A673 (cell line): ENCODE data around the gene PTPN5. TPM values are rescaled to one million over a fixed set of nuclear protein-coding genes. Genes with fewer than 3 reads are reported as not detected.

Experiments
- BruUV-seq: library from RNA; stranded (reverse); fragments of 400-500 nt; replicated peaks from 2 replicates; lab custom pipeline; 2021; lab: Mats Ljungman, UMichigan
- CTCF ChIA-PET: fragments of 300-600 bp; sonication (Branson Sonifier 250); formaldehyde crosslinking; loops from one replicate; lab custom pipeline; 2022; ENCODE audit warnings: antibody characterized with exemption; lab: Charles Lee
- POLR2A ChIA-PET: fragments of 300-600 bp; sonication (Branson Sonifier 250); formaldehyde crosslinking; loops from one replicate; lab custom pipeline; 2022; ENCODE audit warnings: antibody characterized with exemption; ENCODE audit not compliant: low non-redundant PET; lab: Charles Lee
- DNase-seq: peaks from one replicate; pipeline ENCODE4 v3.0.0-alpha.2; 2015; ENCODE audit warnings: low spot score
- H3K27ac ChIP-seq: fragments of 200-600 bp; sonication (generic); 2 replicates; pipeline ENCODE4 v1.5.1; 2016; ENCODE audit warnings: mixed run types, low read depth, mild to moderate bottlenecking, mixed read lengths, antibody characterized with exemption, low read length; ENCODE audit not compliant: poor library complexity, severe bottlenecking
- H3K27me3 ChIP-seq: fragments of 200-600 bp; sonication (generic); replicated peaks from 2 replicates; pipeline ENCODE4 v1.6.1; 2017; ENCODE audit warnings: mixed run types, low read depth, mild to moderate bottlenecking, mixed read lengths, antibody characterized with exemption, low read length; ENCODE audit not compliant: insufficient read depth, poor library complexity
- H3K36me3 ChIP-seq: fragments of 200-600 bp; sonication (generic); 2 replicates; pipeline ENCODE4 v1.6.1; 2016; ENCODE audit warnings: mixed run types, mild to moderate bottlenecking, mixed read lengths, antibody characterized with exemption, low read length; ENCODE audit not compliant: insufficient read depth, poor library complexity, severe bottlenecking
- H3K4me1 ChIP-seq: fragments of 200-600 bp; sonication (generic); 2 replicates; pipeline ENCODE4 v1.6.1; 2017; ENCODE audit warnings: mixed run types, mild to moderate bottlenecking, mixed read lengths, antibody characterized with exemption, low read length; ENCODE audit not compliant: insufficient read depth, poor library complexity, severe bottlenecking
- H3K4me3 ChIP-seq: fragments of 200-600 bp; sonication (generic); 2 replicates; pipeline ENCODE4 v1.5.1; 2016; ENCODE audit warnings: low read depth, mixed run types, mild to moderate bottlenecking, mixed read lengths, low read length; ENCODE audit not compliant: poor library complexity, severe bottlenecking
- H3K9me3 ChIP-seq: fragments of 200-600 bp; sonication (generic); 2 replicates; pipeline ENCODE4 v1.6.1; 2016; ENCODE audit warnings: mixed run types, low read depth, mild to moderate bottlenecking, mixed read lengths, antibody characterized with exemption, low read length; ENCODE audit not compliant: poor library complexity, severe bottlenecking
- CTCF ChIP-seq: fragments of 300-800, 200-600 bp; sonication (generic); conservative IDR thresholded peaks from 2 replicates; pipeline ENCODE4 v1.5.1; 2017; ENCODE audit warnings: low read depth, mild to moderate bottlenecking, antibody characterized with exemption, low read length, moderate library complexity, mixed read lengths
- EZH2 ChIP-seq: fragments of 200-600 bp; sonication (generic); IDR thresholded peaks from 2 replicates; pipeline ENCODE4 v1.6.1; 2017; ENCODE audit warnings: borderline replicate concordance, low read depth, mild to moderate bottlenecking, mixed read lengths, antibody characterized with exemption, low read length; ENCODE audit not compliant: poor library complexity, severe bottlenecking
- intact Hi-C: fragments of 100-400 bp; cut with micrococcal nuclease; formaldehyde crosslinking; loops from one replicate; pipeline ENCODE4 v1.10.0; 2022; ENCODE audit not compliant: unreplicated experiment
- total RNA-seq: library from RNA; stranded (reverse); gene quantifications from 2 replicates; pipeline ENCODE4 v1.2.3, GENCODE V29; 2021

PTPN5 gene
- total RNA-seq, 1 experiment from 2014 or later = 0.21 TPM

GRCh38 chr11:18723991-18724390 is 67.6 kb downstream of the PTPN5 start:
- intact Hi-C loops = loop anchor here (10.0 kb wide), 1 partner anchor 179 kb away; no protein-coding TSS in a partner anchor
- no peaks in the 10 kb centered on the region for H3K9me3 ChIP-seq
- H3K27ac ChIP-seq = no peak overlapping the region
- peaks cover 3% of the 10 kb centered on the region for H3K4me1 ChIP-seq
- H3K27me3 ChIP-seq = no peaks in the 10 kb centered on the region
- POLR2A ChIA-PET = no interaction called here
- BruUV-seq = no TSS peak
- no peaks in the 10 kb centered on the region for H3K36me3 ChIP-seq
- CTCF ChIA-PET = no interaction called here
- no peak for TF ChIP-seq CTCF
- TF ChIP-seq EZH2 = no peak
- no peak overlapping the region for H3K4me3 ChIP-seq
- no peak for DNase-seq

GRCh38 chr11:18722293-18722637 is 69.3 kb downstream of the PTPN5 start:
- H3K4me3 ChIP-seq = no peak overlapping the region
- no peaks in the 10 kb centered on the region for H3K9me3 ChIP-seq
- ChIA-PET POLR2A (interaction anchor here (0.7 kb wide), 1 partner anchor 27 kb away, joined by 4 read pairs; no protein-coding TSS in a partner anchor), CTCF (interaction anchor here (0.6 to 1.3 kb wide), 4 partner anchors 9 to 478 kb away, joined by 3 to 7 read pairs (median 4); no protein-coding TSS in a partner anchor)
- H3K27ac ChIP-seq = no peak overlapping the region
- H3K36me3 ChIP-seq = no peaks in the 10 kb centered on the region
- intact Hi-C loops = loop anchor here (10.0 kb wide), 1 partner anchor 177 kb away; no protein-coding TSS in a partner anchor
- no peak for DNase-seq
- TF ChIP-seq CTCF = peak; percentile 13
- TF ChIP-seq EZH2 = no peak
- no TSS peak for BruUV-seq
- peaks cover 3% of the 10 kb centered on the region for H3K4me1 ChIP-seq
- no peaks in the 10 kb centered on the region for H3K27me3 ChIP-seq

GRCh38 chr11:18721561-18722292 is 69.9 kb downstream of the PTPN5 start:
- CTCF ChIA-PET = interaction anchor here (0.6 to 1.3 kb wide), 6 partner anchors 10 to 478 kb away, joined by 3 to 7 read pairs (median 4); partner anchors contain the start of gene TSG101
- H3K36me3 ChIP-seq = no peaks in the 10 kb centered on the region
- H3K27me3 ChIP-seq = no peaks in the 10 kb centered on the region
- no TSS peak for BruUV-seq
- intact Hi-C loops = loop anchor here (10.0 kb wide), 1 partner anchor 177 kb away; no protein-coding TSS in a partner anchor
- H3K9me3 ChIP-seq = no peaks in the 10 kb centered on the region
- peaks cover 3% of the 10 kb centered on the region for H3K4me1 ChIP-seq
- DNase-seq = peak; percentile 35
- H3K27ac ChIP-seq = no peak overlapping the region
- TF ChIP-seq EZH2 = no peak
- peak; percentile 64 for TF ChIP-seq CTCF
- POLR2A ChIA-PET = interaction anchor here (0.7 kb wide), 1 partner anchor 28 kb away, joined by 4 read pairs; no protein-coding TSS in a partner anchor
- H3K4me3 ChIP-seq = peak overlapping the region; percentile 53
